IMR-90 (cell line): ENCODE measurements around the gene GPR158. TPM values are rescaled to one million over a fixed set of nuclear protein-coding genes. Genes with fewer than 3 reads are reported as not detected.

Experiments
- ATAC-seq: fragments of 200-7000 bp; cut with Tn5 transposase; 2 replicates; pipeline ENCODE4 v1.9.1; 2020; ENCODE audit warnings: low read depth, mild to moderate bottlenecking, moderate library complexity
- BruUV-seq: library from RNA; stranded (reverse); fragments of 400-500 nt; replicated peaks from 2 replicates; lab custom pipeline; 2021; lab: Mats Ljungman, UMichigan
- CTCF ChIA-PET: fragments of 300-600 bp; formaldehyde crosslinking; extraction: SDS; loops from one replicate; lab custom pipeline; 2021; ENCODE audit warnings: antibody characterized with exemption; lab: Yijun Ruan, JAX
- POLR2A ChIA-PET: fragments of 300-600 bp; sonication (Branson Sonifier 250); formaldehyde crosslinking; loops from one replicate; lab custom pipeline; 2022; ENCODE audit warnings: antibody characterized with exemption; ENCODE audit not compliant: unreplicated experiment; lab: Charles Lee
- DNase-seq: peaks from one replicate; pipeline ENCODE4 v3.0.0; 2013
- H2AFZ ChIP-seq: replicated peaks from 2 replicates; pipeline ENCODE3; 2013; ENCODE audit warnings: low read length, mild to moderate bottlenecking; ENCODE audit not compliant: poor library complexity
- H2AK5ac ChIP-seq: 2 replicates; pipeline ENCODE4 v1.6.1; 2013; ENCODE audit warnings: low read depth, low read length, inconsistent platforms
- H2AK9ac ChIP-seq: replicated peaks from 2 replicates; pipeline ENCODE3; 2013; ENCODE audit warnings: mild to moderate bottlenecking, low read depth, low read length, moderate library complexity; ENCODE audit not compliant: poor library complexity
- H2BK120ac ChIP-seq: 2 replicates; pipeline ENCODE4 v1.6.1; 2013; ENCODE audit warnings: low read depth, low read length, inconsistent platforms
- H2BK15ac ChIP-seq: 3 replicates; pipeline ENCODE4 v1.6.1; 2013; ENCODE audit warnings: low read depth, low read length, inconsistent platforms
- H2BK20ac ChIP-seq: 2 replicates; pipeline ENCODE4 v1.6.1; 2013; ENCODE audit warnings: low read depth, mild to moderate bottlenecking, inconsistent platforms, low read length, moderate library complexity
- H2BK5ac ChIP-seq: 2 replicates; pipeline ENCODE4 v1.6.1; 2013; ENCODE audit warnings: mild to moderate bottlenecking, low read depth, low read length, inconsistent platforms; ENCODE audit not compliant: poor library complexity, severe bottlenecking
- H3K14ac ChIP-seq: replicated peaks from 2 replicates; pipeline ENCODE4 v1.6.1; 2013; ENCODE audit warnings: low read depth, low read length, inconsistent platforms
- H3K18ac ChIP-seq: 2 replicates; pipeline ENCODE4 v1.6.1; 2013; ENCODE audit warnings: low read depth, low read length, control low read depth
- H3K23ac ChIP-seq: 2 replicates; pipeline ENCODE4 v1.6.1; 2013; ENCODE audit warnings: low read depth, low read length, inconsistent platforms
- H3K27ac ChIP-seq: 2 replicates; pipeline ENCODE4 v1.5.1; 2013; ENCODE audit warnings: mild to moderate bottlenecking, control low read depth, low read length; ENCODE audit not compliant: insufficient read depth
- H3K27me3 ChIP-seq: 2 replicates; pipeline ENCODE4 v1.6.1; 2013; ENCODE audit warnings: low read length; ENCODE audit not compliant: control insufficient read depth, insufficient read depth
- H3K36me3 ChIP-seq: 2 replicates; pipeline ENCODE4 v1.6.1; 2013; ENCODE audit warnings: low read length, mixed read lengths; ENCODE audit not compliant: control insufficient read depth, insufficient read depth
- H3K4ac ChIP-seq: 2 replicates; pipeline ENCODE4 v1.6.1; 2013; ENCODE audit warnings: low read depth, low read length, inconsistent platforms
- H3K4me1 ChIP-seq: 2 replicates; pipeline ENCODE4 v1.6.1; 2013; ENCODE audit warnings: low read length, mixed read lengths; ENCODE audit not compliant: control insufficient read depth, insufficient read depth
- H3K4me2 ChIP-seq: 2 replicates; pipeline ENCODE4 v1.6.1; 2013; ENCODE audit warnings: low read depth, mild to moderate bottlenecking, control low read depth, low read length, moderate library complexity
- H3K4me3 ChIP-seq: 2 replicates; pipeline ENCODE4 v1.5.1; 2013; ENCODE audit warnings: low read depth, mild to moderate bottlenecking, control low read depth, low read length, moderate library complexity; ENCODE audit not compliant: insufficient read depth
- H3K56ac ChIP-seq: 2 replicates; pipeline ENCODE4 v1.6.1; 2013; ENCODE audit warnings: low read length, inconsistent platforms; ENCODE audit not compliant: insufficient read depth; ENCODE audit errors: extremely low read depth
- H3K79me1 ChIP-seq, 2 experiments: 2 replicates each; pipeline ENCODE4 v1.6.1; 2013; ENCODE audit warnings: low read length in 2 of 2, inconsistent platforms in 1 of 2, low read depth in 1 of 2
- H3K9ac ChIP-seq: 2 replicates; pipeline ENCODE4 v1.6.1; 2013; ENCODE audit warnings: low read depth, low read length, control low read depth
- H3K9me1 ChIP-seq: 2 replicates; pipeline ENCODE4 v1.6.1; 2013; ENCODE audit warnings: low read length, inconsistent platforms; ENCODE audit not compliant: insufficient read depth
- H3K9me3 ChIP-seq: 2 replicates; pipeline ENCODE4 v1.6.1; 2013; ENCODE audit warnings: low read length; ENCODE audit not compliant: control insufficient read depth, insufficient read depth
- H4K20me1 ChIP-seq: 2 replicates; pipeline ENCODE4 v1.6.1; 2013; ENCODE audit warnings: low read length, inconsistent platforms; ENCODE audit not compliant: insufficient read depth
- H4K5ac ChIP-seq: 2 replicates; pipeline ENCODE4 v1.6.1; 2013; ENCODE audit warnings: mild to moderate bottlenecking, low read depth, low read length, control low read depth
- H4K8ac ChIP-seq, 2 experiments: 2 replicates each; pipeline ENCODE4 v1.6.1; 2013; ENCODE audit warnings: low read depth in 2 of 2, low read length in 2 of 2, control low read depth in 1 of 2, inconsistent platforms in 1 of 2
- H4K91ac ChIP-seq: 2 replicates; pipeline ENCODE4 v1.6.1; 2013; ENCODE audit warnings: low read depth, low read length, inconsistent platforms; ENCODE audit not compliant: insufficient read depth
- MAFK ChIP-seq: IDR thresholded peaks from 2 replicates; pipeline ENCODE4 v1.6.1; 2012; ENCODE audit warnings: low read depth, low read length, improper control_type of control experiment
- RFX5 ChIP-seq: IDR thresholded peaks from 2 replicates; pipeline ENCODE4 v1.8.0; 2012; ENCODE audit warnings: low read depth, mild to moderate bottlenecking, low read length, moderate library complexity
- WGBS, 2 experiments: methylation state at CpG; one replicate each; pipeline versions ENCODE4 v1.1.5 to v1.1.7; 2013; ENCODE audit warnings: missing lambda C conversion rate in 2 of 2; ENCODE audit not compliant: insufficient read length in 1 of 2; ENCODE audit errors: extremely low coverage in 2 of 2; 5-methylcytosine and 5-hydroxymethylcytosine counted together
- dilution Hi-C: fragments of 300-500 bp; cut with HindIII; formaldehyde crosslinking; loops from one replicate; pipeline ENCODE4 v1.14.3; 2018; ENCODE audit warnings: low sequenced_read_pairs; ENCODE audit not compliant: unreplicated experiment
- in situ Hi-C: fragments of 300-500 bp; cut with MboI; formaldehyde crosslinking; loops from 3 replicates; pipeline ENCODE4 v1.14.3; 2019; ENCODE audit warnings: low sequenced_read_pairs, inconsistent platforms, mixed read lengths
- intact Hi-C: fragments of 100-400 bp; cut with micrococcal nuclease; formaldehyde crosslinking; loops from 2 replicates; pipeline ENCODE4 v1.10.0; 2022
- polyA plus RNA-seq, 3 experiments: library from polyadenylated mRNA; depleted of rRNA; stranded (reverse); fragments of >200 nt; gene quantifications; 2 replicates each; pipeline ENCODE4 v1.2.3, GENCODE V29; 2012; ENCODE audit warnings: low replicate concordance in 1 of 3
- total RNA-seq: library from RNA; depleted of rRNA; stranded (reverse); fragments of >200 nt; gene quantifications from 2 replicates; pipeline ENCODE4 v1.2.3, GENCODE V29; 2012

Gene GPR158
- total and polyA plus RNA-seq, 2 of the 4 experiments (the other 2 are of a cell fraction), result not detected

- Histone ChIP-seq H2AK5ac (no peak overlapping the region), H3K14ac (no peak overlapping the region), H2AK9ac (no peak overlapping the region), H3K36me3 (no peaks in the 10 kb centered on the region), H2AFZ (no peak overlapping the region), H2BK20ac (no peak overlapping the region), H3K9ac (no peak overlapping the region), H3K27ac (no peak overlapping the region), H3K23ac (no peak overlapping the region), H3K27me3 (no peaks in the 10 kb centered on the region), H3K4ac (no peak overlapping the region), H3K4me3 (no peak overlapping the region), H3K9me1 (no peaks in the 10 kb centered on the region), H2BK120ac (no peak overlapping the region), H3K56ac (no peak overlapping the region), H4K20me1 (no peaks in the 10 kb centered on the region), H4K5ac (no peak overlapping the region), H3K4me2 (no peak overlapping the region), H3K18ac (no peak overlapping the region), H3K79me1 (no peaks in the 10 kb centered on the region), H2BK15ac (no peak overlapping the region), H3K9me3 (peaks cover 2% of the 10 kb centered on the region), H4K91ac (no peak overlapping the region), H4K8ac (no peak overlapping the region), H2BK5ac (no peak overlapping the region), H3K4me1 (no peaks in the 10 kb centered on the region)
- BruUV-seq, result no TSS peak
- POLR2A ChIA-PET, result no interaction called here
- ATAC-seq (no peak), DNase-seq (peak; percentile 0)
- intact Hi-C loops, result no loop called here
- TF ChIP-seq RFX5 (no peak), MAFK (no peak)
- no CpG with 5 or more reads among the region's 5 CpGs for WGBS, 2 experiments
- CTCF ChIA-PET, result no interaction called here
- in situ Hi-C loops, result no loop called here
- dilution Hi-C loops, result no loop called here
These were observed 381.7 kb downstream of the GPR158 start for GRCh38 chr10:25556457-25556856.
